Left ventricle myocardium inferior (tissue), 1 donor: Measurements from ENCODE around the gene HDAC4. TPM values are rescaled to one million over a fixed set of nuclear protein-coding genes. Genes with fewer than 3 reads are reported as not detected.
"Not testable (repeated sequence)": the region's sequence is repeated elsewhere in the genome, so short reads cannot be mapped to it uniquely, and the experiment has no call there.

Experiments used
- DNase-seq: peaks from one replicate; pipeline ENCODE4 v3.0.0-alpha.2; 2020
- H3K27ac ChIP-seq: fragments of 200-600 bp; replicated peaks from 2 replicates; pipeline ENCODE4 v1.8.0; 2021
- H3K27me3 ChIP-seq: fragments of 200-600 bp; 2 replicates; pipeline ENCODE4 v1.8.0; 2021; ENCODE audit warnings: low read depth
- H3K36me3 ChIP-seq: fragments of 200-600 bp; 2 replicates; pipeline ENCODE4 v1.8.0; 2021
- H3K4me1 ChIP-seq: fragments of 200-600 bp; 2 replicates; pipeline ENCODE4 v1.8.0; 2021
- H3K4me3 ChIP-seq: fragments of 200-600 bp; 2 replicates; pipeline ENCODE4 v1.8.0; 2021; ENCODE audit warnings: mild to moderate bottlenecking, moderate library complexity
- H3K9me3 ChIP-seq: fragments of 200-600 bp; replicated peaks from 2 replicates; pipeline ENCODE4 v1.8.0; 2021
- intact Hi-C: fragments of 100-400 bp; cut with micrococcal nuclease; formaldehyde crosslinking; loops from one replicate; pipeline ENCODE4 v1.11.0; 2022
- total RNA-seq: library from RNA; stranded (reverse); fragmentation: NEBNext Ultra II Directional; extraction: Animal tissue kit (Norgen Biotek cat#: 25700); gene quantifications from one replicate; pipeline ENCODE4 v1.2.1, GENCODE V29; 2021
- TF ChIP-seq, protein P1 (sequence below): fragments of 200-600 bp; IDR thresholded peaks from 2 replicates; pipeline ENCODE4 v1.8.0; 2021; ENCODE audit warnings: antibody characterized with exemption, mild to moderate bottlenecking, borderline replicate concordance
- donor health status: DM: no; HTN: yes; CAD: no; lungs with severe emphysema.

HDAC4 gene
- total RNA-seq, 1 donor from 2014 or later, result 23.9 TPM

DNA sequence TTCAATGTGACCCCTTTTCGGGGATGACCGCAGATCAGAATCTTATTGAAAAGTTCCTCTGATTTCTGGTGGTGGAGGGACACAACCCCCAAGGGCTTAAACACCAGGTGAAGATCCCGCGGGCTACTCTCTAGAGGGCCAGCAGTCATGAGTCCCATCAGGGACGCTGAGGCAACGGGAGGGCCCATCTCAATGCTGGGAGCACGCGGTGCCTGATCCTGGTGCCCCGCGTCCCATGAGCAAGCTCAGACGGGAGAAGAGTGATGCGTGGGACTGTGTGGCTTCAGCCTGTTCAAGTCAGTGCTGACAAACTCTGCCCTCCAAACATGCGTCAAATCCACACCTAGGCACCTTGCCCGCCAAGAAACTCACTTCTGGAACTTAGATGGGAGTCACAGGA lies 328.0 kb downstream of the HDAC4 start:
- peak overlapping the region; percentile 50 for H3K27ac ChIP-seq
- H3K9me3 ChIP-seq, result no peaks in the 10 kb centered on the region
- TF ChIP-seq, protein P1, sequence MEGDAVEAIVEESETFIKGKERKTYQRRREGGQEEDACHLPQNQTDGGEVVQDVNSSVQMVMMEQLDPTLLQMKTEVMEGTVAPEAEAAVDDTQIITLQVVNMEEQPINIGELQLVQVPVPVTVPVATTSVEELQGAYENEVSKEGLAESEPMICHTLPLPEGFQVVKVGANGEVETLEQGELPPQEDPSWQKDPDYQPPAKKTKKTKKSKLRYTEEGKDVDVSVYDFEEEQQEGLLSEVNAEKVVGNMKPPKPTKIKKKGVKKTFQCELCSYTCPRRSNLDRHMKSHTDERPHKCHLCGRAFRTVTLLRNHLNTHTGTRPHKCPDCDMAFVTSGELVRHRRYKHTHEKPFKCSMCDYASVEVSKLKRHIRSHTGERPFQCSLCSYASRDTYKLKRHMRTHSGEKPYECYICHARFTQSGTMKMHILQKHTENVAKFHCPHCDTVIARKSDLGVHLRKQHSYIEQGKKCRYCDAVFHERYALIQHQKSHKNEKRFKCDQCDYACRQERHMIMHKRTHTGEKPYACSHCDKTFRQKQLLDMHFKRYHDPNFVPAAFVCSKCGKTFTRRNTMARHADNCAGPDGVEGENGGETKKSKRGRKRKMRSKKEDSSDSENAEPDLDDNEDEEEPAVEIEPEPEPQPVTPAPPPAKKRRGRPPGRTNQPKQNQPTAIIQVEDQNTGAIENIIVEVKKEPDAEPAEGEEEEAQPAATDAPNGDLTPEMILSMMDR, result no peak
- peaks cover 64% of the 10 kb centered on the region for H3K36me3 ChIP-seq
- H3K4me3 ChIP-seq, result no peak overlapping the region
- no peaks in the 10 kb centered on the region for H3K27me3 ChIP-seq
- no peak for DNase-seq
- intact Hi-C loops, result no loop called here
- peaks cover 10% of the 10 kb centered on the region for H3K4me1 ChIP-seq

GRCh38 chr2:239070466-239070865 lies 330.4 kb downstream of the HDAC4 start:
- no peaks in the 10 kb centered on the region for H3K9me3 ChIP-seq
- peaks cover 71% of the 10 kb centered on the region for H3K36me3 ChIP-seq
- no peak overlapping the region for H3K4me3 ChIP-seq
- H3K4me1 ChIP-seq, result peaks cover 10% of the 10 kb centered on the region
- intact Hi-C loops, result no loop called here
- TF ChIP-seq, protein P1, result no peak
- no peak overlapping the region for H3K27ac ChIP-seq
- DNase-seq, result no peak
- H3K27me3 ChIP-seq, result no peaks in the 10 kb centered on the region

DNA sequence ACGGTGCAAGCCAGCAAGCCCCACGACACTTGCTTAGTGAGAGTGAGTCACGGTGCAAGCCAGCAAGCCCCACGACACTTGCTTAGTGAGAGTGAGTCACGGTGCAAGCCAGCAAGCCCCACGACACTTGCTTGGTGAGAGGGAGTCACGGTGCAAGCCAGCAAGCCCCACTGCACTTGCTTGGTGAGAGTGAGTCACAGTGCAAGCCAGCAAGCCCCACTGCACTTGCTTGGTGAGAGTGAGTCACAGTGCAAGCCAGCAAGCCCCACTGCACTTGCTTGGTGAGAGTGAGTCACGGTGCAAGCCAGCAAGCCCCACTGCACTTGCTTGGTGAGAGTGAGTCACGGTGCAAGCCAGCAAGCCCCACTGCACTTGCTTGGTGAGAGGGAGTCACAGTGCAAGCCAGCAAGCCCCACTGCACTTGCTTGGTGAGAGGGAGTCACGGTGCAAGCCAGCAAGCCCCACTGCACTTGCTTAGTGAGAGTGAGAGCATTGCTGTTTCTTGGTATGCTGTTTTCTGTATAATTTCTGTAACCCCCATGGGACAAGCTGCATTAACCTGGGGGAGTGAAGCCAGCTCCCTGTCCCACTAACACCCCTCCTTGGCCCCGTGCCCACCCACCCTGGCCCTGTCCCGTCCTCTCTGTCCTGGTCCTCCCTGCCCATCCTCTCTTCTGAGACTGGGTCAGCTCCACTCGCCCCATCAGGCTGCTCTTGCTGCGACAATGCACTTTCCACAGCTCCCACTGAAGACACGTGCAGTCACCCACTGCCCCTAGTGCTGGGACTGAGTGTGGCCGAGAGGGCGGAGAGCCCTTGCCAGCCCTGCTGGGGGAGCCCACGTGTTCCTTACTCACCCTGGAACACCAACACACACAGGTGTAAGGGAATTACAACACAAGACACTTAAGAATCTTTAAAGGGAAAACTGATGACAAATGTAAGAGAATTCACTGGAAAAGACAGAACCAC lies 331.2 kb downstream of the HDAC4 start:
- H3K27me3 ChIP-seq, DNase-seq, H3K4me1 ChIP-seq, H3K27ac ChIP-seq, intact Hi-C loops, H3K9me3 ChIP-seq, H3K4me3 ChIP-seq: not testable (repeated sequence)
- TF ChIP-seq, protein P1, result peak; percentile 33
- peaks cover 76% of the 10 kb centered on the region for H3K36me3 ChIP-seq

DNA sequence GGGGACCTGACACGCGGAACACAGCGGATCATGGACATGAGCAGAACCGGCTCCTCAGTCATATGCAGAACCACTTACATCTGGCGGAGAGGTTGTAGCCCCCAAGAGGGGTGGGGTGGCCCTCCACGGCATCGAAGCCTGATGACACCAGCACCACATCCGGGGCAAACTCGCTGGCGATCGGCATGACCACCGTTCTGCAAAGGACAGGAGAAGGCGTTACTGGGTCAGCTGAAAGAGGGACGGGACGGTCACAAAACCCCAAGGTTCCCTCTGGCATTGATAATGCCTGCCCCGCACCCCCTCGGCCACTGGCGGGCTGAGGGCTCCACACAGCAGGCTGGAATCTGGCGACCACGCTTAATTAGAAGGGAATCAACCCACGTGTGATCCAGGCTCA lies 332.4 kb downstream of the HDAC4 start:
- no peak overlapping the region for H3K27ac ChIP-seq
- H3K27me3 ChIP-seq, result no peaks in the 10 kb centered on the region
- no peak for DNase-seq
- peaks cover 7% of the 10 kb centered on the region for H3K4me1 ChIP-seq
- peaks cover 79% of the 10 kb centered on the region for H3K36me3 ChIP-seq
- no peak overlapping the region for H3K4me3 ChIP-seq
- TF ChIP-seq, protein P1, result no peak
- no peaks in the 10 kb centered on the region for H3K9me3 ChIP-seq
- intact Hi-C loops, result no loop called here

DNA sequence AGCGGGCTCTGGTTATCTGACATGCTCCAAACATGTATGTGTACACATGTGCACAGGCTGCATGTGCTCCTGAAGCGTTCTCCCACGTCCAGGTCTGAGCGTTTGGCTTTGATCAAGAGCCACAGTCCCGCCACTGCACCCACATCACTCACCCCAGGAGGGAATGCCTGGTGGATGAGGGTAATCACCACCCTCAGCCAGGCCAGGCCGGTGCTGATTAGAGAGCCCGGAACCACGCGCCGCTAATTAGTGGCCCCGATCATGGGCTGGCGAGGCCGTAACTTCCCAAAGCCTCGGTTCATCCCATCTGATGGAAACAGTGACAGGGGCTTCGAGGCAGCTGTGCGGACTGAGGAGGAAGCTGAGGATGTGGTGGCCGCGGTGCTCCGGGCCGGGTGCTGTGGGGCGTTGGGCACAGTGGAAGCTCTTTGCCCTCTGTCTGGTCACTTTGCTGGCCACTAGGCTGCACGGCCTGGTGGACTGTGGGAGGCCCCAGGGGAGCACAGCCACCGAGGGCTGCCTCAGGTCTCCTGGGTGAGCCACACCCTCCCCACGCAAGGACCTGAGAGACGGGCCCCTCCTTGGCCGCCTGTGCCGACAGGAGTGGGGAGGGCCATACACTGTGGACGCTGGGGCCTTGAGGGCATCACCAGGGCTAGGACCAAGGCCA lies 333.5 kb downstream of the HDAC4 start:
- Histone ChIP-seq H3K27ac (no peak overlapping the region), H3K9me3 (no peaks in the 10 kb centered on the region), H3K4me1 (no peaks in the 10 kb centered on the region), H3K27me3 (no peaks in the 10 kb centered on the region), H3K4me3 (no peak overlapping the region), H3K36me3 (peaks cover 72% of the 10 kb centered on the region)
- no peak for DNase-seq
- intact Hi-C loops, result no loop called here
- TF ChIP-seq, protein P1, result no peak
